Left lung (tissue), 10 donors: ENCODE data around the gene PCDHGA2. TPM values are rescaled to one million over a fixed set of nuclear protein-coding genes. Genes with fewer than 3 reads are reported as not detected.

Source experiments
- ATAC-seq: fragments of 200-7000 bp; cut with Tn5 transposase; one replicate; pipeline ENCODE4 v1.9.1; 2020; ENCODE audit warnings: moderate library complexity
- DNase-seq, 4 donors: peaks; one replicate each; pipeline ENCODE4 v3.0.0-alpha.2; 2013 to 2020
- H3K27ac ChIP-seq, 2 donors: fragments of 200-600 bp; sonication (generic) in 1 of 2; one replicate each; pipeline versions ENCODE4 v1.5.0 to v1.8.0; 2020 to 2021
- H3K27me3 ChIP-seq, 2 donors: fragments of 200-600 bp; sonication (generic) in 1 of 2; one replicate each; pipeline versions ENCODE4 v1.5.0 to v1.8.0; 2020 to 2021
- H3K36me3 ChIP-seq, 2 donors: fragments of 200-600 bp; sonication (generic) in 1 of 2; one replicate each; pipeline versions ENCODE4 v1.5.0 to v1.8.0; 2020 to 2021
- H3K4me1 ChIP-seq, 2 donors: fragments of 200-600 bp; one replicate each; pipeline ENCODE4 v1.8.0; 2021
- H3K4me3 ChIP-seq, 2 donors: fragments of 200-600 bp; sonication (generic) in 1 of 2; one replicate each; pipeline versions ENCODE4 v1.5.0 to v1.8.0; 2020 to 2021; ENCODE audit warnings: mild to moderate bottlenecking in 1 of 2
- H3K9me3 ChIP-seq, 2 donors: fragments of 200-600 bp; sonication (generic) in 1 of 2; one replicate each; pipeline versions ENCODE4 v1.5.0 to v1.8.0; 2020 to 2021
- intact Hi-C, 2 donors: fragments of 100-400 bp; cut with DNase I; formaldehyde crosslinking; loops; one replicate each; pipeline versions ENCODE4 v1.11.2 to v1.14.2; 2022
- polyA plus RNA-seq, 6 donors: library from polyadenylated mRNA; unstranded; fragments of 120-200 nt; gene quantifications; one replicate each; pipeline ENCODE4 v1.2.1, GENCODE V29; 2013; ENCODE audit not compliant: insufficient read length in 6 of 6
- total RNA-seq, 2 donors: library from RNA; stranded (reverse); fragmentation: NEBNext Ultra II Directional; extraction: Animal tissue kit (Norgen Biotek cat#: 25700); gene quantifications; one replicate each; pipeline ENCODE4 v1.2.1, GENCODE V29; 2021
- TF ChIP-seq, protein P1 (sequence below), 2 donors: fragments of 200-600 bp; sonication (generic) in 1 of 2; IDR thresholded peaks; one replicate each; pipeline versions ENCODE4 v1.5.0 to v1.8.0; 2021; ENCODE audit warnings: antibody characterized with exemption in 2 of 2
- donor health status: DM: no; HTN: yes; CAD: no.
- donor health status: DM: no; HTN: no; CAD: no.

The PCDHGA2 gene
- total and polyA plus RNA-seq, 8 donors, result 2.0 to 7.1 (median 5.3) TPM

DNA sequence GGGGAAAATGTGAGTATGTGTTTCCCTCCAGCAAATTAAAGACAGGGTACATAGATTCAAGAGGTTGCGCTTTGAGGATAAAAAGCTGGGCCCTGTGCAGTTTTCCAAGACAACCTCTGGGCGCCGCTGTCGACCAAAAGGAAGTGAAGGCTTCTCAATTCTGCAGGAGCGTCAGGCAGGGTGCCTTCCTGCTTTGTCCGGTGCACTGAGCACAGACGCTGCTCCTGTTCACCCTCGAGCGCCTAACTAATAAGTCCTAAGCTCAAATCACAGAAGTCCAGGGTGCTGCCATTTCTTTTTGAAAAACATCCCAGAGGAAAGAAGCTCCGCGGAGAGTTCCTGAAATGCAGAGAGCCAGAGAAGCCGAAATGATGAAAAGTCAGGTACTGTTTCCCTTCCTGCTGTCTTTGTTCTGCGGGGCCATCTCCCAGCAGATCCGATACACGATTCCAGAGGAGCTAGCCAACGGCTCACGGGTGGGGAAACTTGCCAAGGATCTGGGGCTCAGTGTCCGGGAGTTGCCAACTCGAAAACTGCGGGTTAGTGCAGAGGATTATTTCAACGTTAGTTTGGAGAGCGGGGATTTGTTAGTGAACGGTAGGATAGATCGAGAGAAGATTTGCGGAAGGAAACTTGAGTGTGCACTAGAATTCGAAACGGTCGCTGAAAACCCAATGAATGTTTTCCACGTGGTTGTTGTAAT lies 11.5 kb downstream of the PCDHGA2 start, which contains the start of gene PCDHGB1:
PCDHGB1 (plus strand) TSS at position 183 of the 703 bp plus-strand sequence; CDS start at position 345, 162 bp downstream.
- Histone ChIP-seq H3K36me3 (no peaks in the 10 kb centered on the region), H3K9me3 (peaks cover 0 to 77% of the 10 kb centered on the region in 2 donors), H3K27ac (no peak within 1 kb of the TSS), H3K27me3 (peaks cover 5 to 74% of the 10 kb centered on the region in 2 donors), H3K4me1 (no peaks in the 10 kb centered on the region), H3K4me3 (no peak within 1 kb of the TSS)
- ATAC-seq (no peak), DNase-seq (no peak)
- intact Hi-C loops, result loop anchor here in 1 of 2 donors (10.0 kb wide), 1 partner anchor 215 kb away; no protein-coding TSS in a partner anchor
- TF ChIP-seq, protein P1, sequence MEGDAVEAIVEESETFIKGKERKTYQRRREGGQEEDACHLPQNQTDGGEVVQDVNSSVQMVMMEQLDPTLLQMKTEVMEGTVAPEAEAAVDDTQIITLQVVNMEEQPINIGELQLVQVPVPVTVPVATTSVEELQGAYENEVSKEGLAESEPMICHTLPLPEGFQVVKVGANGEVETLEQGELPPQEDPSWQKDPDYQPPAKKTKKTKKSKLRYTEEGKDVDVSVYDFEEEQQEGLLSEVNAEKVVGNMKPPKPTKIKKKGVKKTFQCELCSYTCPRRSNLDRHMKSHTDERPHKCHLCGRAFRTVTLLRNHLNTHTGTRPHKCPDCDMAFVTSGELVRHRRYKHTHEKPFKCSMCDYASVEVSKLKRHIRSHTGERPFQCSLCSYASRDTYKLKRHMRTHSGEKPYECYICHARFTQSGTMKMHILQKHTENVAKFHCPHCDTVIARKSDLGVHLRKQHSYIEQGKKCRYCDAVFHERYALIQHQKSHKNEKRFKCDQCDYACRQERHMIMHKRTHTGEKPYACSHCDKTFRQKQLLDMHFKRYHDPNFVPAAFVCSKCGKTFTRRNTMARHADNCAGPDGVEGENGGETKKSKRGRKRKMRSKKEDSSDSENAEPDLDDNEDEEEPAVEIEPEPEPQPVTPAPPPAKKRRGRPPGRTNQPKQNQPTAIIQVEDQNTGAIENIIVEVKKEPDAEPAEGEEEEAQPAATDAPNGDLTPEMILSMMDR (IDR thresholded peaks at IDR 0.05), result no peak

DNA sequence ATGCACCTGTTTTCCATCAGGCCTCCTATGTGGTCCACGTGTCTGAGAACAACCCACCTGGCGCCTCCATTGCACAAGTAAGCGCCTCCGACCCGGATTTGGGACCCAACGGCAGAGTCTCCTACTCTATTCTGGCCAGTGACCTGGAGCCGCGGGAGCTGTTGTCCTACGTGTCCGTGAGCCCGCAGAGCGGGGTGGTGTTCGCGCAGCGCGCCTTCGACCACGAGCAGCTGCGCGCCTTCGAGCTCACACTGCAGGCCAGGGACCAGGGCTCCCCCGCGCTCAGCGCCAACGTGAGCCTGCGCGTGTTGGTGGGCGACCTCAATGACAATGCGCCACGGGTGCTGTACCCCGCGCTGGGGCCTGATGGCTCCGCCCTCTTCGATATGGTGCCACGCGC lies 13.0 kb downstream of the PCDHGA2 start:
- ATAC-seq (no peak), DNase-seq (no peak)
- Histone ChIP-seq H3K4me3 (no peak overlapping the region), H3K36me3 (no peaks in the 10 kb centered on the region), H3K4me1 (no peaks in the 10 kb centered on the region), H3K9me3 (peaks cover 0 to 77% of the 10 kb centered on the region in 2 donors), H3K27ac (no peak overlapping the region), H3K27me3 (peaks cover 5 to 74% of the 10 kb centered on the region in 2 donors)
- TF ChIP-seq, protein P1 (IDR thresholded peaks at IDR 0.05), result no peak
- intact Hi-C loops, result no loop called here

DNA sequence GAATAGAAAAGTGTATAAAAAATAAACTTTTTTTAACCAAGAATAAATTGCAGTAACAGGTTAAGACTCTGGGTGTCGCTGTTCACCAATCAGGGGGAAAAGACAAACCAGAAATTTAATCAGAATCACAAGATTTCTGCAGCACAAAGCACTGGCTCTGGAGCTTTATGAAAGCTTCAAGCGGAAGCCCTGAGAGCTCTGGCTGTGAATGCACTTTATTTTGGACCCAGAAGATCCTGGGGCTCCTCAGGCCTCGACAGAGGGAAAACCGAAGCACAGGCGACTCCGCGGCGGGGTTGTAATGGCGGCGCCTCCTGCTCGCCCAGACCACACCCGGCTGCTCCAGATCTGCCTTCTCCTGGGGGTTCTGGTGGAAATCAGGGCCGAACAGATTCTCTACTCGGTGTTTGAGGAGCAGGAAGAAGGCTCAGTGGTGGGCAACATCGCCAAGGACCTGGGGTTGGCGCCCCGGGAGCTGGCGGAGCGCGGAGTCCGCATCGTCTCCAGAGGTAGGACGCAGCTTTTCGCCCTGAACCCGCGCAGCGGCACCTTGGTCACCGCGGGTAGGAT lies 16.4 kb downstream of the PCDHGA2 start, which contains the start of gene PCDHGA4:
PCDHGA4 (plus strand) TSS at position 122 of the 570 bp plus-strand sequence; CDS start at position 209, 87 bp downstream.
- ATAC-seq, result no peak
- DNase-seq, result no peak
- Histone ChIP-seq H3K9me3 (peaks cover 0 to 83% of the 10 kb centered on the region in 2 donors), H3K27ac (no peak within 1 kb of the TSS), H3K4me3 (no peak within 1 kb of the TSS), H3K36me3 (no peaks in the 10 kb centered on the region), H3K27me3 (peaks cover 5 to 71% of the 10 kb centered on the region in 2 donors), H3K4me1 (no peaks in the 10 kb centered on the region)
- intact Hi-C loops, result no loop called here
- TF ChIP-seq, protein P1 (IDR thresholded peaks at IDR 0.05), result no peak

DNA sequence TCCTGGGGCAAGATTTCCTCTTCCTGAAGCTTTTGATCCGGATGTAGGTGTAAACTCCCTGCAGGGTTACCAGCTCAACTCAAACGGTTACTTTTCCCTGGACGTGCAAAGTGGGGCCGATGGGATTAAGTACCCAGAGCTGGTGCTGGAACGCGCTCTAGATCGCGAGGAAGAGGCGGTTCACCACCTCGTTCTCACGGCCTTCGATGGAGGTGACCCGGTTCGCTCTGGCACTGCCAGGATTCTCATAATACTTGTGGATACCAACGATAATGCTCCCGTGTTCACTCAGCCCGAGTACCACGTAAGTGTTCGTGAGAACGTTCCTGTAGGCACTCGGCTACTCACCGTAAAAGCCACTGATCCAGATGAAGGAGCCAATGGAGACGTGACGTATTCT lies 17.1 kb downstream of the PCDHGA2 start:
- Histone ChIP-seq H3K9me3 (peaks cover 0 to 83% of the 10 kb centered on the region in 2 donors), H3K4me1 (no peaks in the 10 kb centered on the region), H3K27me3 (peaks cover 4 to 71% of the 10 kb centered on the region in 2 donors), H3K4me3 (no peak overlapping the region), H3K36me3 (no peaks in the 10 kb centered on the region), H3K27ac (no peak overlapping the region)
- no peak for DNase-seq
- no peak for ATAC-seq
- intact Hi-C loops, result no loop called here
- TF ChIP-seq, protein P1 (IDR thresholded peaks at IDR 0.05), result no peak

DNA sequence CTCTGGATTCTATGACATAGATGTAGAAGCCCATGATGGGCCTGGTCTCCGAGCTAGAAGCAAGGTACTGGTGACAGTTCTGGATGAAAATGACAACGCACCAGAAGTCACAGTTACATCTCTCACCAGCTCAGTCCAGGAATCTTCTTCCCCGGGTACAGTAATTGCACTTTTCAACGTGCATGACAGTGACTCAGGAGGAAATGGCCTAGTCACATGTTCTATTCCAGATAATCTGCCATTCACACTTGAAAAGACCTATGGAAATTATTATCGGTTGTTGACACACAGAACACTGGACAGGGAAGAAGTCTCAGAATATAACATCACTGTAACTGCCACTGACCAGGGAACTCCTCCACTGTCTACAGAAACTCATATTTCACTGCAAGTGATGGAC lies 17.6 kb downstream of the PCDHGA2 start:
- Histone ChIP-seq H3K27ac (no peak overlapping the region), H3K36me3 (no peaks in the 10 kb centered on the region), H3K9me3 (peaks cover 2 to 84% of the 10 kb centered on the region in 2 donors), H3K27me3 (peaks cover under 1 to 71% of the 10 kb centered on the region in 2 donors), H3K4me1 (no peaks in the 10 kb centered on the region), H3K4me3 (no peak overlapping the region)
- intact Hi-C loops, result no loop called here
- no peak for DNase-seq
- TF ChIP-seq, protein P1 (IDR thresholded peaks at IDR 0.05), result no peak
- no peak for ATAC-seq
